SK-N-SH (cell line): Measurements from ENCODE around the gene FUT2. TPM values are rescaled to one million over a fixed set of nuclear protein-coding genes. Genes with fewer than 3 reads are reported as not detected.
A peak's percentile ranks its signal among the peaks of the same experiment; 100 is the strongest.

ENCODE experiments used
- CTCF ChIA-PET: fragments of 300-600, 350-600 bp; formaldehyde crosslinking; extraction: SDS; loops from one replicate; lab custom pipeline; 2021; lab: Yijun Ruan, JAX
- POLR2A ChIA-PET: fragments of 350-600 bp; sonication (Branson Sonifier 250); formaldehyde crosslinking; extraction: SDS; loops from one replicate; lab custom pipeline; 2020; ENCODE audit warnings: antibody characterized with exemption, inconsistent platforms; lab: Yijun Ruan, JAX
- DNase-seq: peaks from one replicate; pipeline ENCODE4 v3.0.0; 2012
- H2AFZ ChIP-seq: fragments of 200-600 bp; sonication (generic); 2 replicates; pipeline ENCODE4 v1.8.1; 2016; ENCODE audit warnings: antibody characterized with exemption, mild to moderate bottlenecking, low read depth
- H3F3A ChIP-seq: fragments of 200-600 bp; sonication (generic); replicated peaks from 2 replicates; pipeline ENCODE3; 2016; ENCODE audit warnings: antibody characterized with exemption, mild to moderate bottlenecking; ENCODE audit not compliant: insufficient read depth
- H3K27ac ChIP-seq, 2 experiments: fragments of 200-500 bp in 1 of 2; fragments of 200-600 bp in 1 of 2; sonication (Bioruptor generic) in 1 of 2; sonication (generic), shearing (Covaris generic) in 1 of 2; 2 replicates each; pipeline versions ENCODE4 v1.5.1 to v1.6.1; 2014 to 2016; ENCODE audit warnings: low read depth in 2 of 2, inconsistent platforms in 1 of 2, low read length in 1 of 2, mild to moderate bottlenecking in 1 of 2, mixed read lengths in 1 of 2
- H3K27me3 ChIP-seq: fragments of 200-600 bp; sonication (generic), shearing (Covaris generic); 2 replicates; pipeline ENCODE4 v1.6.1; 2016; ENCODE audit warnings: mixed run types; ENCODE audit not compliant: insufficient read depth
- H3K36me3 ChIP-seq, 2 experiments: fragments of 200-500 bp in 1 of 2; fragments of 200-600 bp in 1 of 2; sonication (Bioruptor generic) in 1 of 2; sonication (generic) in 1 of 2; replicated peaks in 1 of 2; 2 replicates each; pipeline versions ENCODE3 to v1.5.1; 2014 to 2016; ENCODE audit warnings: low read length in 1 of 2, mild to moderate bottlenecking in 1 of 2; ENCODE audit not compliant: insufficient read depth in 2 of 2, control insufficient read depth in 1 of 2
- H3K4me1 ChIP-seq, 2 experiments: fragments of 200-500 bp in 1 of 2; fragments of 200-600 bp in 1 of 2; sonication (Bioruptor generic) in 1 of 2; sonication (generic), shearing (Covaris generic) in 1 of 2; 2 replicates each; pipeline versions ENCODE4 v1.5.1 to v1.6.1; 2014 to 2016; ENCODE audit warnings: low read depth in 1 of 2, low read length in 1 of 2, mixed run types in 1 of 2; ENCODE audit not compliant: insufficient read depth in 2 of 2, control insufficient read depth in 1 of 2
- H3K4me2 ChIP-seq: fragments of 200-600 bp; sonication (generic), shearing (Covaris generic); 2 replicates; pipeline ENCODE4 v1.6.1; 2017; ENCODE audit warnings: mixed run types
- H3K4me3 ChIP-seq, 2 experiments: fragments of 200-500 bp in 1 of 2; fragments of 200-600 bp in 1 of 2; sonication (Bioruptor generic) in 1 of 2; sonication (generic), shearing (Covaris generic) in 1 of 2; 2 replicates each; pipeline versions ENCODE4 v1.5.1 to v1.8.1; 2014 to 2016; ENCODE audit warnings: low read depth in 2 of 2, inconsistent platforms in 1 of 2, low read length in 1 of 2, mild to moderate bottlenecking in 1 of 2, mixed read lengths in 1 of 2, moderate library complexity in 1 of 2
- H3K79me2 ChIP-seq: fragments of 200-600 bp; sonication (generic); 2 replicates; pipeline ENCODE4 v1.8.1; 2017; ENCODE audit warnings: mild to moderate bottlenecking; ENCODE audit not compliant: insufficient read depth
- H3K9ac ChIP-seq: fragments of 200-600 bp; sonication (generic); 2 replicates; pipeline ENCODE4 v1.6.1; 2017; ENCODE audit warnings: mixed run types
- H3K9me2 ChIP-seq: fragments of 200-600 bp; sonication (generic); 2 replicates; pipeline ENCODE4 v1.6.1; 2017; ENCODE audit warnings: mixed run types
- H3K9me3 ChIP-seq: fragments of 200-600 bp; sonication (generic); 2 replicates; pipeline ENCODE4 v1.6.1; 2017; ENCODE audit warnings: mixed run types, mild to moderate bottlenecking, moderate library complexity
- H4K20me1 ChIP-seq: fragments of 200-600 bp; sonication (generic); 2 replicates; pipeline ENCODE4 v1.6.1; 2017; ENCODE audit warnings: mild to moderate bottlenecking, mixed run types; ENCODE audit not compliant: insufficient read depth
- FOXJ3 ChIP-seq: sonication (generic); formaldehyde crosslinking; IDR thresholded peaks from 2 replicates; pipeline ENCODE4 v1.5.1; 2020; ENCODE audit warnings: mild to moderate bottlenecking, missing genetic modification reagents
- MEF2A ChIP-seq: IDR thresholded peaks from 2 replicates; pipeline ENCODE4 v1.4.0; 2012; ENCODE audit warnings: low read depth, borderline replicate concordance
- MXI1 ChIP-seq: IDR thresholded peaks from 2 replicates; pipeline ENCODE4 v1.6.1; 2012; ENCODE audit warnings: mild to moderate bottlenecking, low read depth, low read length, improper control_type of control experiment
- WGBS: methylation state at CpG from one replicate; pipeline ENCODE4 v1.1.6; 2017; ENCODE audit warnings: low lambda C conversion rate; 5-methylcytosine and 5-hydroxymethylcytosine counted together
- polyA plus RNA-seq, 3 experiments: library from polyadenylated mRNA; depleted of rRNA; stranded (reverse); fragments of >200 nt; gene quantifications; 2 replicates each; pipeline ENCODE4 v1.2.3, GENCODE V29; 2012
- TF ChIP-seq, protein P1 (sequence below): IDR thresholded peaks from 2 replicates; pipeline ENCODE4 v1.4.0; 2012; ENCODE audit warnings: low read depth, borderline replicate concordance

The FUT2 gene
- polyA plus RNA-seq, 1 of the 3 experiments (the other 2 are of a cell fraction): not detected

DNA sequence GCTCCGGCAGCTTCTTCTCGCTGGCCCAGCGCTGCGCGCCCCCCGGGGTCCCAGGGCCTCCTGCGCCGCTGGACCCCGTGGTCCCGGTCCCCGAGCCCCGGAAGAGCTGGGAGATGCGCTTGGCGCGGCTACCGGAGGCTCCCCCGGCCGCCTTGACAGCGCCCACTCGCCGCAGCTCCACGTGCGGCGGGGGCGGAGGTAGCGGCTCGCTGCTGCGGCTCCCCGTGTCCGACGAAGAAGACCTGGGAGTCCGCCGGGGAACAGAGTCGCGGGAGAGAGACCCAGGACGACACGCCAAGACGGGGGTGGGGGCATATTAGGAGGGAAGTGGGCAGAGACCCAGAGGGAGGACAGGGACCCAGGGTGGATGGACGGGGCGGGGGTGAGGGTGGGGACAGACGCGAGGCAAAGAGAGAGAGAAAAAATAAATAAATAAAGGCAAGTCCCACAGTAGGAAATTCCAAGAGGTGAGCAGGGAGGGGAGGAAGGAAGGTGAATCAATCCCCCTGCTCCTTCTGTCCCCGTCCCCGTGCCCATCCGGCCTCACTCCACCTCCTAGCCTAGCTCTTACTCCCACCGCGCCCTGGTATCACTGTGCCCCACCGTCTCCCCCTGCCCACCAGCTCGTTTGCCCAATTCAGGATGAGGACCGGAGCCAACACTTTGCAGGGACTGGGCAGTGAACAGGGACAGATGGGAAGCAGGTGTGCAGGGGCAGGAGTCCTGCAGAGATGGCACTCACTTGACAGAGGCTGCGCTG is 43.8 kb downstream of the FUT2 start:
- peak overlapping the region; percentile 87 for H3K4me2 ChIP-seq
- WGBS: 41% methylated on average over 38 of the region's 51 CpGs
- TF ChIP-seq MXI1 (peak; percentile 39), MEF2A (no peak)
- no peak overlapping the region for H3K27ac ChIP-seq
- DNase-seq: peak; percentile 67
- no peaks in the 10 kb centered on the region for H3K9me3 ChIP-seq
- H3F3A ChIP-seq: peaks cover 7% of the 10 kb centered on the region
- peak overlapping the region; percentile 88; the same call in 1 of the 2 replicates for H2AFZ ChIP-seq
- no peaks in the 10 kb centered on the region for H3K36me3 ChIP-seq
- POLR2A ChIA-PET: interaction anchor here (1.0 to 1.7 kb wide), 6 partner anchors 9 to 94 kb away, joined by 3 to 11 read pairs (median 7); partner anchors contain the start of gene CA11
- H3K9ac ChIP-seq: peak overlapping the region; percentile 34; the same call in 1 of the 2 replicates
- no peaks in the 10 kb centered on the region for H3K27me3 ChIP-seq
- H3K79me2 ChIP-seq: no peaks in the 10 kb centered on the region
- CTCF ChIA-PET: interaction anchor here (0.7 to 2.2 kb wide), 18 partner anchors 11 to 247 kb away, joined by 3 to 22 read pairs (median 4); partner anchors contain the start of gene CA11
- peak overlapping the region; percentile 53 to 57 for H3K4me3 ChIP-seq
- peaks cover 0 to 16% of the 10 kb centered on the region in 2 experiments; a peak in 1 of 4 replicates for H3K4me1 ChIP-seq
- no peaks in the 10 kb centered on the region for H3K9me2 ChIP-seq
- H4K20me1 ChIP-seq: no peaks in the 10 kb centered on the region

DNA sequence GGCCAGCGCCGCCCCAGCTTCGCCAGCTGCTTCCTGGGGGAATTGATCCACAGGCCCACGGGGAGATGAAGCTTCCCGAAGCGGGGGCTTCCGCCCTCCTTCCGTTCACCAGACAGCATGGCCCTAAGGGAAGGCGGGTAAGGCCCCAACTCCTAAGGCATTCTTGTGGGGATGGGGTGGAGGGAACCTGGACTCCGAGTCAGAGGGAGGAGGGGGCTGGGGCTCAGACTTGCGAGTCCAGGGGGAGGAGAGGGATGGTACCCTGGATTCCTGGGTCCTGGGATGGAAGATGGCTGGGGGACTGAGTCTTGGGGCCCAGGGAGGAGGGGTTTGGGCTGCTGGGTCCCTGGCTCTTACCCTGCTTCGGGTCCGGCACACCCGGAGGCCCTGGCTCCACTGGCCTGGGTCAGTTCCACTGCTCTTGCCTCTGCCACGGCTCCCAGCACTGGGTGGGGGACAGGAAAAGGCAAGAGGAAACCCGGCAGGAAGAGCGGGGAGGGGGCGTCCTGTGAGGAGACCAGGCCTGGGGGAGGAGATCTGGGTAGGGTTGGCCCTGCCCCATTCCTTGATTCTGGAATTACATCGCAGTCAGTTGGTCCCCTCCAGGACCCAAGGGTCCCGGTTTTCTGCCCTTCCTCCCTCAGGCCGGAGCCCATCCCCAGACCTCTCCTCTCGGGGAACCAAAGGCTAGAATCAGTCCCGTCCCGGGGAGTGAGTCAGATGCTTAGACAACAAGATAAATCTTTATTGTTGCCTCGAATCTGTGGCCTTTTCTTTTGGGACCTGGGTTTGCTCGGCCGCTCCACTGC is 44.6 kb downstream of the FUT2 start, which contains the start of gene RASIP1:
Gene RASIP1, minus strand, starts transcription at position 447 of the 809 bp plus-strand sequence. Its CDS starts 328 bp downstream, at position 119.
- TF ChIP-seq, protein P1, sequence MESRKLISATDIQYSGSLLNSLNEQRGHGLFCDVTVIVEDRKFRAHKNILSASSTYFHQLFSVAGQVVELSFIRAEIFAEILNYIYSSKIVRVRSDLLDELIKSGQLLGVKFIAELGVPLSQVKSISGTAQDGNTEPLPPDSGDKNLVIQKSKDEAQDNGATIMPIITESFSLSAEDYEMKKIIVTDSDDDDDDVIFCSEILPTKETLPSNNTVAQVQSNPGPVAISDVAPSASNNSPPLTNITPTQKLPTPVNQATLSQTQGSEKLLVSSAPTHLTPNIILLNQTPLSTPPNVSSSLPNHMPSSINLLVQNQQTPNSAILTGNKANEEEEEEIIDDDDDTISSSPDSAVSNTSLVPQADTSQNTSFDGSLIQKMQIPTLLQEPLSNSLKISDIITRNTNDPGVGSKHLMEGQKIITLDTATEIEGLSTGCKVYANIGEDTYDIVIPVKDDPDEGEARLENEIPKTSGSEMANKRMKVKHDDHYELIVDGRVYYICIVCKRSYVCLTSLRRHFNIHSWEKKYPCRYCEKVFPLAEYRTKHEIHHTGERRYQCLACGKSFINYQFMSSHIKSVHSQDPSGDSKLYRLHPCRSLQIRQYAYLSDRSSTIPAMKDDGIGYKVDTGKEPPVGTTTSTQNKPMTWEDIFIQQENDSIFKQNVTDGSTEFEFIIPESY: no peak
- no peak for TF ChIP-seq FOXJ3 (CRISPR knock-in tag)
- TF ChIP-seq, all 33 proteins: peak for 0
- Histone ChIP-seq H3K9me2 (no peaks in the 10 kb centered on the region), H3K27me3 (no peaks in the 10 kb centered on the region), H3K4me3 (peak within 1 kb of the TSS; percentile 53 to 57; a peak in 3 of 4 replicates), H3K4me1 (peaks cover 0 to 16% of the 10 kb centered on the region in 2 experiments; a peak in 1 of 4 replicates), H3K4me2 (peak within 1 kb of the TSS; percentile 87), H3F3A (peaks cover 7% of the 10 kb centered on the region), H3K9me3 (no peaks in the 10 kb centered on the region), H4K20me1 (no peaks in the 10 kb centered on the region), H2AFZ (peak within 1 kb of the TSS; percentile 88; the same call in 1 of the 2 replicates), H3K36me3 (no peaks in the 10 kb centered on the region), H3K79me2 (no peaks in the 10 kb centered on the region), H3K27ac (no peak within 1 kb of the TSS), H3K9ac (0 out of 2 replicates have a peak within 1 kb of the TSS, but pooled peaks have one; percentile 34)
- WGBS: 91% methylated on average over 25 of the region's 27 CpGs
- POLR2A ChIA-PET: interaction anchor here (1.0 to 1.7 kb wide), 2 partner anchors 20 to 65 kb away, joined by 3 to 9 read pairs; no protein-coding TSS in a partner anchor
- DNase-seq: no peak
- CTCF ChIA-PET: interaction anchor here (1.0 to 2.2 kb wide), 5 partner anchors 13 to 95 kb away, joined by 3 to 22 read pairs (median 12); partner anchors contain the start of gene CA11
